ENCODE results near the gene NAALADL2. TPM values are rescaled to one million over a fixed set of nuclear protein-coding genes. Genes with fewer than 3 reads are reported as not detected.
"Not testable (repeated sequence)": the region's sequence is repeated elsewhere in the genome, so short reads cannot be mapped to it uniquely, and the experiment has no call there.

NAALADL2 gene
- total RNA-seq, 1 experiment from 2014 or later = 2.7 TPM

GRCh38 chr3:175082631-175083030 is 223.5 kb downstream of the NAALADL2 start:
- intact Hi-C loops (cut with micrococcal nuclease; ENCODE audit: unreplicated experiment) = no loop called here
- CTCF ChIA-PET = no interaction called here

GRCh38 chr3:175087128-175087527 is 228.0 kb downstream of the NAALADL2 start:
- in situ Hi-C loops (cut with HindIII; ENCODE audit: low pct_unique_long_range_greater_than_20kb, low sequenced_read_pairs); H3K27ac ChIP-seq (ENCODE audit: low read length); intact Hi-C loops (cut with micrococcal nuclease; ENCODE audit: unreplicated experiment); H3K9me3 ChIP-seq (ENCODE audit: control insufficient read depth, insufficient read depth, low read depth, low read length); ATAC-seq; H3K4me1 ChIP-seq (ENCODE audit: control insufficient read depth, insufficient read depth, low read length); CTCF ChIA-PET; BruUV-seq (replicated peaks); H3K4me3 ChIP-seq (ENCODE audit: low read depth in 2 of 2, low read length in 2 of 2); H3K36me3 ChIP-seq (ENCODE audit: control insufficient read depth, insufficient read depth, low read length); POLR2A ChIA-PET; H3K27me3 ChIP-seq (ENCODE audit: control insufficient read depth, insufficient read depth, low read length); DNase-seq (ENCODE audit: low read depth, low spot score): not testable (repeated sequence)

More at GRCh38 chr3:175082631-175083030, 223.5 kb downstream of the NAALADL2 start:
- in situ Hi-C loops (cut with HindIII; ENCODE audit: low pct_unique_long_range_greater_than_20kb, low sequenced_read_pairs) = no loop called here
- no peak overlapping the region for H3K4me3 ChIP-seq (ENCODE audit: low read depth in 2 of 2, low read length in 2 of 2)
- POLR2A ChIA-PET = no interaction called here
- H3K36me3 ChIP-seq (ENCODE audit: control insufficient read depth, insufficient read depth, low read length) = no peaks in the 10 kb centered on the region
- no peak for ATAC-seq
- BruUV-seq (replicated peaks) = no TSS peak
- H3K27me3 ChIP-seq (ENCODE audit: control insufficient read depth, insufficient read depth, low read length) = no peaks in the 10 kb centered on the region
- H3K4me1 ChIP-seq (ENCODE audit: control insufficient read depth, insufficient read depth, low read length) = no peaks in the 10 kb centered on the region
- no peak overlapping the region for H3K27ac ChIP-seq (ENCODE audit: low read length)
- H3K9me3 ChIP-seq (ENCODE audit: control insufficient read depth, insufficient read depth, low read depth, low read length) = no peaks in the 10 kb centered on the region
- TF ChIP-seq CTCF (IDR thresholded peaks at IDR 0.05) = no peak
- TF ChIP-seq POLR2AphosphoS5 (IDR thresholded peaks at IDR 0.05; ENCODE audit: low read depth, low read length) = no peak
- no peak for TF ChIP-seq REST (IDR thresholded peaks at IDR 0.05; ENCODE audit: insufficient read depth in 1 of 2, low read depth in 2 of 2, low read length in 1 of 2)
- TF ChIP-seq SIN3A (IDR thresholded peaks at IDR 0.05; ENCODE audit: borderline replicate concordance, insufficient read depth, low read depth, low read length) = no peak
- no peak for TF ChIP-seq TCF7L2 (IDR thresholded peaks at IDR 0.05; ENCODE audit: low read depth, low read length)
- DNase-seq (ENCODE audit: low read depth, low spot score) = no peak

GRCh38 chr3:175088766-175089380 is 229.7 kb downstream of the NAALADL2 start:
- ChIA-PET CTCF (no interaction called here), POLR2A (no interaction called here)
- BruUV-seq (replicated peaks) = no TSS peak
- DNase-seq (ENCODE audit: low read depth, low spot score) (no peak), ATAC-seq (no peak)
- TF ChIP-seq REST (IDR thresholded peaks at IDR 0.05; ENCODE audit: insufficient read depth in 1 of 2, low read depth in 2 of 2, low read length in 1 of 2) (no peak), SIN3A (IDR thresholded peaks at IDR 0.05; ENCODE audit: borderline replicate concordance, insufficient read depth, low read depth, low read length) (no peak), POLR2AphosphoS5 (IDR thresholded peaks at IDR 0.05; ENCODE audit: low read depth, low read length) (no peak)
- no peaks in the 10 kb centered on the region for H3K4me1 ChIP-seq (ENCODE audit: control insufficient read depth, insufficient read depth, low read length)
- no peaks in the 10 kb centered on the region for H3K36me3 ChIP-seq (ENCODE audit: control insufficient read depth, insufficient read depth, low read length)
- in situ Hi-C loops (cut with HindIII; ENCODE audit: low pct_unique_long_range_greater_than_20kb, low sequenced_read_pairs) (no loop called here), intact Hi-C loops (cut with micrococcal nuclease; ENCODE audit: unreplicated experiment) (no loop called here)
- H3K4me3 ChIP-seq (ENCODE audit: low read depth in 2 of 2, low read length in 2 of 2) = no peak overlapping the region
- no peak overlapping the region for H3K27ac ChIP-seq (ENCODE audit: low read length)
- H3K27me3 ChIP-seq (ENCODE audit: control insufficient read depth, insufficient read depth, low read length) = no peaks in the 10 kb centered on the region
- H3K9me3 ChIP-seq (ENCODE audit: control insufficient read depth, insufficient read depth, low read depth, low read length) = no peaks in the 10 kb centered on the region
